HEK293T (cell line): ENCODE data around the gene KIF4A.

Experiments used
- NFRKB ChIP-seq: fragments of 450-650 bp; IDR thresholded peaks from 2 replicates; pipeline ENCODE4 v1.6.1; 2016; ENCODE audit warnings: mild to moderate bottlenecking, moderate library complexity
- SP1 ChIP-seq: fragments of 450-650 bp; IDR thresholded peaks from 2 replicates; pipeline ENCODE4 v1.6.1; 2017
- TARDBP ChIP-seq: fragments of 450-650 bp; IDR thresholded peaks from 2 replicates; pipeline ENCODE4 v1.6.1; 2016

DNA sequence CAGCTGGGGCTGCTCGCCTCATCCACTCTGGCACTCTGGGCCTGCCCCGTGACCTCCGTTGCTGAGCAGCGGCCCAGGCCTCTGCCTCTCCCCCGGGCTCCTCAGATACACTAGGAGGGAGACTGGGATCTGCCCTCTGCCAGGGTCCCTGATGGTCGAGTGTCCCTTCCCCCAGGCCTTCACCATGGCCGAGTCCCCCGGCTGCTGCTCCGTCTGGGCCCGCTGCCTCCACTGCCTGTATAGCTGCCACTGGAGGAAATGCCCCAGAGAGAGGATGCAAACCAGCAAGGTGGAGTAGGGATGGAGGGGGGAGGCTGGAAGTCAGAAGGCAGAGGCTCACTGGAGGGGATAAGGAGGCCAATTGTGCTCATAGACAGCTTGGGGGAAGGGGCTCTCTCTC is 134.9 kb downstream of the KIF4A start:
- TF ChIP-seq SP1, result no peak
- TF ChIP-seq NFRKB, result no peak
- no peak for TF ChIP-seq TARDBP
